GM06990 (cell line): ENCODE results near the gene CTDSP2.
"Not testable (repeated sequence)": the region's sequence is repeated elsewhere in the genome, so short reads cannot be mapped to it uniquely, and the experiment has no call there.

Source experiments
- DNase-seq: peaks from one replicate; pipeline ENCODE4 v3.0.0-alpha.2; 2011; ENCODE audit not compliant: insufficient read length; ENCODE audit errors: extremely low read depth
- H3K27me3 ChIP-seq: replicated peaks from 2 replicates; pipeline ENCODE4 v1.6.0; 2011; ENCODE audit warnings: low read length; ENCODE audit not compliant: control insufficient read depth, insufficient read depth
- H3K36me3 ChIP-seq: 2 replicates; pipeline ENCODE4 v1.5.1; 2011; ENCODE audit warnings: low read length; ENCODE audit not compliant: control insufficient read depth, insufficient read depth
- H3K4me3 ChIP-seq: replicated peaks from 2 replicates; pipeline ENCODE4 v1.5.1; 2011; ENCODE audit warnings: low read depth, mild to moderate bottlenecking, control low read depth, low read length
- TF ChIP-seq, protein P1 (sequence below): IDR thresholded peaks from 2 replicates; pipeline ENCODE4 v1.5.1; 2011; ENCODE audit warnings: low read length, control low read depth, mild to moderate bottlenecking, inconsistent platforms; ENCODE audit not compliant: insufficient read depth, poor library complexity, severe bottlenecking

CTDSP2 gene

DNA sequence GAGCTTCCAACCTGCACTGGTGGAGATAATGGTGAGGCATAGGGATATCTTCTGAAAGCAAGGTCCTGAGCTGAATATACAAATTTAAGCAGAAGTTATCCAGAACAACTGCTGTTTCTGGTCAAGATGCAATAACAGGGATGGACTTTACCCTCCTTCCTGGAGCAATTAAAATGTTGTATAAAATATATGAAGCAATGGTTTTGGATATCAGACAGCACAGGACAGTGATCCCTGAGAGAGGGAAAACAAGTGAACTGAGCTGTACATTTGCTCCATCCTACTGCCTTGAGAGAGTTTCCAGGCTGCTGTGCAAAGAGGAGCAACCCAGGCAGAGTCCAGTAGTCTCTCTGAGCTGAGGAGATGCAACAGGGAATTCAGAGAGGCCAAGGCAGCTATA is 36.0 kb upstream of the CTDSP2 start:
- TF ChIP-seq, protein P1, sequence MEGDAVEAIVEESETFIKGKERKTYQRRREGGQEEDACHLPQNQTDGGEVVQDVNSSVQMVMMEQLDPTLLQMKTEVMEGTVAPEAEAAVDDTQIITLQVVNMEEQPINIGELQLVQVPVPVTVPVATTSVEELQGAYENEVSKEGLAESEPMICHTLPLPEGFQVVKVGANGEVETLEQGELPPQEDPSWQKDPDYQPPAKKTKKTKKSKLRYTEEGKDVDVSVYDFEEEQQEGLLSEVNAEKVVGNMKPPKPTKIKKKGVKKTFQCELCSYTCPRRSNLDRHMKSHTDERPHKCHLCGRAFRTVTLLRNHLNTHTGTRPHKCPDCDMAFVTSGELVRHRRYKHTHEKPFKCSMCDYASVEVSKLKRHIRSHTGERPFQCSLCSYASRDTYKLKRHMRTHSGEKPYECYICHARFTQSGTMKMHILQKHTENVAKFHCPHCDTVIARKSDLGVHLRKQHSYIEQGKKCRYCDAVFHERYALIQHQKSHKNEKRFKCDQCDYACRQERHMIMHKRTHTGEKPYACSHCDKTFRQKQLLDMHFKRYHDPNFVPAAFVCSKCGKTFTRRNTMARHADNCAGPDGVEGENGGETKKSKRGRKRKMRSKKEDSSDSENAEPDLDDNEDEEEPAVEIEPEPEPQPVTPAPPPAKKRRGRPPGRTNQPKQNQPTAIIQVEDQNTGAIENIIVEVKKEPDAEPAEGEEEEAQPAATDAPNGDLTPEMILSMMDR: no peak
- H3K36me3 ChIP-seq: no peaks in the 10 kb centered on the region
- H3K27me3 ChIP-seq: no peaks in the 10 kb centered on the region
- H3K4me3 ChIP-seq: no peak overlapping the region
- DNase-seq: no peak

DNA sequence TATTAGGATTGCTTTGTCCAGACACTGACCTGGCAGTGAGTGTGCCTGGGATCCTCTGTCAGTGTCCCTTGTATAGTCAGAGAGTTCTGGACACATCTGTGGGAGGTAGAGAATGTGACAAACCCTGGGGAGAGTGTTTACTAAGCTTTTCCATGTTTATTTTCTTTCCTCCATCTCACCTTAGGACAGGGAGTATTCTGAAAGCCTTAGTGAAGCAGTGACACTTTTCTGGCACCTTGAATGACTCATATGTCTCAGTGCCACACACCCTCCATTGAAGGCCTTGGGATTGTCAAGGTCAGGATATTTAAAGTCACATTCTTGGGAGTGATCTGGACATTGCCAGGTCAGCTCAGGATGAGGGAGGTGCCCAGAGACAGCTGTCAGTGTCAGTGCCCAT is 34.9 kb upstream of the CTDSP2 start:
- Histone ChIP-seq H3K27me3 (no peaks in the 10 kb centered on the region), H3K36me3 (no peaks in the 10 kb centered on the region), H3K4me3 (no peak overlapping the region)
- no peak for DNase-seq
- TF ChIP-seq, protein P1: no peak

DNA sequence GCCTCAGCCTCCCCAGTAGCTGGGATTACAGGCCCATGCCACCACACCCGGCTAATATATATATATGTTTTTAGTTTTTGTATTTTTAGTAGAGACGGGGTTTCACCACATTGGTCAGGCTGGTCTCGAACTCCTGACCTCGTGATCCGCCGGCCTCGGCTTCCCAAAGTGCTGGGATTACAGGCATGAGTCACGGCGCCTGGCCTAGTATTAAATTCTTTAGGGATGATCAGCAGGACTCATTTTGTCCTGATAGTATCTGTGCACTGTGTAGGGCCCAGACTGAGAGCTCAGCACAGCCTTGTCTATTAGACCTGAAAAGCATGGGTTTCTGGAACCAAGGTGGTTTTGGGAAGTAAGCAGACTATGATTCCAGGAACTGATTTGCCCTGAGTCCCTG is 34.5 kb upstream of the CTDSP2 start:
- H3K27me3 ChIP-seq, H3K4me3 ChIP-seq, DNase-seq, H3K36me3 ChIP-seq: not testable (repeated sequence)

DNA sequence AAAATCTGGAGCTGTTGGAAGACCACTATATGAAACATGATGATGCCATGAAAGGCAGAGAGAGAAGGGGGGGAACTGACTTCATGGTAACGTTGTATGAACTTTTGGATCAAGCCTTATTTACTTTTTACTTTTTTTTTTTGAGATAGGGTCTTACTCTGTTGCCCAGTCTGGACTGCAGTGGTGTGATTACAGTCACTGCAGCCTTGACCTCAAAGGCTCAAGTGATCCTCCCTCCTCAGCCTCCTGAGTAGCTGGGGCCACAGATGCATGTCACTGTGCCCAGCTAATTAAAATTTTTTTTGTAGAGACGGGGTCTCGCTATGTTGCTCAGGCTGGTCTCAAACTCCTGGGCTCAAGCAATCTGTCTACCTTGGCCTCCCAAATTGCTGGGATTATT is 31.3 kb upstream of the CTDSP2 start:
- Histone ChIP-seq H3K27me3 (no peaks in the 10 kb centered on the region), H3K4me3 (no peak overlapping the region), H3K36me3 (no peaks in the 10 kb centered on the region)
- DNase-seq: no peak
- TF ChIP-seq, protein P1: no peak

DNA sequence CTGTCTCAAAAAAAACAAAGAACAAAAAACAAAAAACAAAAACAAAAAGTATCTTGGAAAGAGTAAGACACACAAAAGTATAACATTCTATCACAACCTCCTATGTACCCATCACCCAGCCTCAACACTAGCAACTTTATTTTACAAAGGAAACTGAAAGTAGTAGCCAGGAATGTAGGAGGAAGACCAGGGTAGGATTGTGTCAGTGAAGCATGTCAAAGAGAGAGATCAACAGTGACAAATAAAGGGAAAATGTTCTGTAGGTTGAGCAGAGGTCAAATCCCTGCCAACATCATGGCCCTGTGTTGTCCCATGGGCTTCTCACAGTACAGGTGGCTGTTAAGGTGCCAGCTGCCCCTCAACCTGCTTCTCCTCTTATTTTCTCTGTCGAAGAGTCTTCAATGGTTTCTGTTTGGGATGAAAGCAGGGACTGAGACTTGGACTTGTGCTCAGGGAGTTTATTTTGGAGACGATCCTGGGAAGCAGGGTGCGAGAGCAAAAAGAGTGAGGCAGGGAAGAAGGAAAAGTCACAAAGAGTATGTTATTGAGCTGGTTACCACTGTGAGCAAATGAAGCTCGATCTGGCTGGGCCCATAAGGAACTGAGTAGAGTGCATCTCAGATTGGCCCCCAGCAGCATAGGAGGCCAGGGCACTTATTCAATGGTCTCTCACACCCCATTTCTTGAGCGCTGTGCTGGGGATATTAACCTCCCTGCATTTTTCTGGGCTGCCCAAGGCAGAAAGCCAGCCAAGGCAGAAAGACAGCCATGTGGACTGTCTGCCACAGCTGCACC is 29.4 kb upstream of the CTDSP2 start:
- Histone ChIP-seq H3K27me3 (no peaks in the 10 kb centered on the region), H3K36me3 (no peaks in the 10 kb centered on the region), H3K4me3 (no peak overlapping the region)
- DNase-seq: no peak
- TF ChIP-seq, protein P1: no peak

DNA sequence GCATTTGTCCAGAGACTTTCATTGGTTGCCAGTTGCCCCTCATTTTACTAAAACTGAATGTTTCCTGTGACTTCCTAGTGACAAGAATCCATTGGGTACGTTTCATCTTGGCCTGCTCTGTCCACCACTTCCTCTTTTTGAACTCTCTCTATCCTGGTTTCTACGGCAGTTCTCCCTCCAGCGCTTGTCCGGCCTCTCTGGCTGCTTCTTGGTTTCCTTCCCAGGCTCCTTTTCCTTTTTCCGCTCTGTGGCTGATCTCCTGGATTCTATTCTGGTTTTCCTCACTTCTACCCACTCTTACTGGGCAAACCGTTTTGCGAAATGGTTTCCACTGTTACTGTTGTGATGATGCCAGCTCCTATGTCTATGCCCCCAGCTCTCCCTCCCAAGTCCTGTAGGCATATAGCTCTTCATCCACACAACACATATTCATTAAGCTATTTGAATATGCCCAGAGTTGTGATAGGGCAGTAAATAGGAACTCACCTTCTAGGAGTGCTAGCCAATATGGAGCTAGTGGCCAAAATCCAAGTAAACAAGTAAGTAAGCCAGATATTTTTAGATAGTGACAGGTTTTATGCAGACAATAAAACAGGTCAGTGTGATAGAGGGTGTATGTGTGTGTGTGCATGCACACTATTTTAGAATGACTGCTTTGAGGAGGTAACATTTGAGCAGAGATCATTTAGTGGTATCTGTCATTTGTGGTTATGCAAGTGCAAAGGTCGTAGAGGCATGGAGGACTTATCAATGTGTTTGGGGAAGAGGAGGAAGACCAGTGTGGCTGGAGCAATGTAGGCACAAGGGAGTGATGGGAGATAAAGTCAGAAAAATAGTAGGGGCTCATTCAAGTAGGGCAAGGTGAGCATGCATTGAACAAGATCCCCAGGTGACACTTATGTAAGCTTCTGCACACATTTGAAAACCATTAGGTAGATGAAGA is 27.9 kb upstream of the CTDSP2 start:
- TF ChIP-seq, protein P1: no peak
- Histone ChIP-seq H3K36me3 (no peaks in the 10 kb centered on the region), H3K4me3 (no peak overlapping the region), H3K27me3 (no peaks in the 10 kb centered on the region)
- DNase-seq: no peak
